Inflammatory macrophage treated with lipopolysaccharide for 4 hours (primary cell): ENCODE measurements around the gene CFAP251.

Experiments
- DNase-seq: peaks from one replicate; pipeline ENCODE4 v3.0.0-alpha.2; 2020

Gene CFAP251

DNA sequence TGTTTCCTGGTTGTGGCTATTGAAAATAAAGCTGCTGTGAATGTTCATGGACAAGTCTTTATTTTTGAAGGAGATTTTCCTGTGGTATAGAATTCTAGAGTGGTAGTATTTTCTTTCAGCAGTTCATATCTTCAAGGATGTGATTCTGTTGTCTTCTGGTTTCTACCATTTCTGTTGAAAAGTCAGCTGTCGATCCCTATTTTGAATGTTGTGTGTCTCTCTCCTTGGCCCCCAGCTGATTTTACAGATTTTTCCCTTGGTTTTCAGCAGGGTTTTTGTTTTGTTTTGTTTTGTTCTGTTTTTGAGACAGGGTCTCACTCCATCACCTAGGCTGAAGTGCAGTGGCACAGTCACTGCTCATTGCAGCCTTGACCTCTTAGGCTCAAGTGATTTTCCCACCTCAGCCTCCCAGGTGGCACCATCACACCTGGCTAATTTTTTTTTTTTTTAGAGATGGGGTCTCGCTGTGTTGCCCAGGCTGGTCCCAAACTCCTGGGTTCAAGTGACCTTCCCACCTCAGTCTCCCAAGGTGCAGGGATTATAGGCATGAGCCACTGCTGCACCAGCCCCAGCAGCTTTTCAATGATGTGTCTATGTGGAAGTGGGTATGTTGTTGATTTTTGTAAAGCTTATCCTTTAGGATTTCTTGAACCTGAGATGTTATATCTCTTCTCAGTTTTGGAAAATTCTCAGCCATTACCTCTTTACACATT lies 28.1 kb downstream of the CFAP251 start:
- no peak for DNase-seq

DNA sequence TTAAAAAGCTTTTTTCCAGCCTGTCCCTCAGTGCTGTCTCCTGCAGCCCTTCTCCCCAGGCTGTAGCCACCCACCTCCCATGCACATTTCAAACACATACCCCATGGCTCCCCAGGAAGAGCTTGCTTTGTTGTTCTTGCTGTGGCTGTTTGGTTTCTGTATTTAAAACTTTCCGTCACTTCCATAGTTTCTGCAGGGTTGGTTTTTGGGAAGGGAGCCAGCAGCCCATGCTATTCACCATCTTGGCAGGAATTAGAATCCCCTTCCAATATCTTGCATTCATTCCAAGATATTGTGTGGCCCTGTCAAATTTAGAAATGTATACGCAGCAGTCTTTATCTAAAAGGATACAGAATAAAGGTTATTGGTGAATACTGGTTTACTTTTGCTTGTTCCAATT lies 29.6 kb downstream of the CFAP251 start:
- no peak for DNase-seq

DNA sequence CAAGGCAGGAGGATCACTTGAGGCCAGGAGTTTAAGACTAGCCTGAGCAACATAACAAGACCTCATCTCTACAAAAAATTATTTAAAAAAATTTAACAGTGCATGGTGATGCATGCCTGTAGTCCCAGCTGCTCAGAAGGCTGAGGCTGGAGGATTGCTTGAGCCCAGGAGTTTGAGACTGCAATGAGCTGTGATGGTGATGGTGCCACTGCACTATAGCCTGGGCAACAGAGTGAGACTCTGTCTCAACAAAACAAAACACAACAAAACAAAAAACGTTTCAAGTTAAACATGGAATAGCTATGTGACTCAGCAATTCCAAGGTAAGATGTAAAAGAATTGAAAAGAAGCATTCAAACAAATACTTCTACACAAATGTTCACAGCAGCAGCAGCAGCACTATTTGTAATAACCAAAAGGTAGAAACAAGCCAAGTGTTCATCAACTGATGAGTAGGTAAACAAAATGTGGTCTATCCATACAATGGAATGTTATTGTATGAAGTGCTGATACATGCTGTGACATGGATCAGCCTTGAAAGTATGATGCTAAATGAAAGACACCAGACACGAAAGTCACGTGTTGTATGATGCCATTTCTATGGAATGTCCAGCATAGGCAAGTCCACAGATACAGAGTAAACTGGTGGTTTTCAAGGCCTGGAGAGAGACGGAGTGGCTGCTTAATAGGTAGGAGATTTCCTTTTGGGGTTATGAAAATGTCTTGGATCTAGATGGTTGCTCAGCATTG lies 31.4 kb downstream of the CFAP251 start:
- DNase-seq: no peak

DNA sequence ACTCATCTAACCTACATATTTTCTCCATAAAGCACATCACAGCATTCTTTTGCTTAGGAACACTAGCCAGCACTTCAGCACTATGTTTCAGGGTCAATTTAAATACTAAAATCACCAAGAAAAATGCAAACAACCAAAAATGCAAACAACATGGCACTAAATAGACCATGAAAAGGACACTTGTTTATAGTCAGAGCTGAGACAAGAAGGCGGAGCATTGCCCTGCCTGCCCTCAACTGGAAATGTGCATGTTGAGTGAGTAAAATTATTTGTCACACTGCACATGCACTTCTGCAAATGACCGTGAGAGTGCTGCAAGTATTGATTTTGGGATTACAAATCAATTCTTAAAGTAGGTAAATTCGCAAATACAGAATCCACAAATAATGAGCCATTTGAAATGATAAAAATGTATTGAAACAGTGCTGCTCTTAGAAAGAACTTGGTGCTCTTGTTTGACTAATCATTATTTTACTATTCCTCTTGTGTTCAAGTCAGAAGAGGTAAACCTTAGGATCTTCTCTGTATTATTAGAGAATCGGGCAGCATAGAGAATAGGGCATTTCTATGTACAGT lies 34.8 kb downstream of the CFAP251 start:
- DNase-seq: no peak

DNA sequence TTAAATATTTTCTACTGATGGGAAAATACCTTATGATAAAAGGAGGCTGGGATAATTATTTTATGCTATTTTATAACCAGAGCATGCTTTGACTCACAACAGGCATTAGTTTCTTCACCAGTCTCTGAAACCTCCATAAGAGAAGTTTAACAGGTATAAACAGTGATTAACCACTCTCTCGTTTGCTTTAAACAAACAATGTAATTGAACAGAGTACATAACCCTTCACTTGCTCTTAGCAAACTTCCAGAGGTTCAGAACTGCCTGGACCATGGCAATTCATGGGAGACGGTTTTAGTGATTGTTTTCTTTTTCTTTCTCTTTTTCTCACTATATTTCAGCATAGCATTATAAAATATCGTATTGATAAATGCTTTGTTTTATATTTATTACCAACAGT lies 35.3 kb downstream of the CFAP251 start:
- no peak for DNase-seq

DNA sequence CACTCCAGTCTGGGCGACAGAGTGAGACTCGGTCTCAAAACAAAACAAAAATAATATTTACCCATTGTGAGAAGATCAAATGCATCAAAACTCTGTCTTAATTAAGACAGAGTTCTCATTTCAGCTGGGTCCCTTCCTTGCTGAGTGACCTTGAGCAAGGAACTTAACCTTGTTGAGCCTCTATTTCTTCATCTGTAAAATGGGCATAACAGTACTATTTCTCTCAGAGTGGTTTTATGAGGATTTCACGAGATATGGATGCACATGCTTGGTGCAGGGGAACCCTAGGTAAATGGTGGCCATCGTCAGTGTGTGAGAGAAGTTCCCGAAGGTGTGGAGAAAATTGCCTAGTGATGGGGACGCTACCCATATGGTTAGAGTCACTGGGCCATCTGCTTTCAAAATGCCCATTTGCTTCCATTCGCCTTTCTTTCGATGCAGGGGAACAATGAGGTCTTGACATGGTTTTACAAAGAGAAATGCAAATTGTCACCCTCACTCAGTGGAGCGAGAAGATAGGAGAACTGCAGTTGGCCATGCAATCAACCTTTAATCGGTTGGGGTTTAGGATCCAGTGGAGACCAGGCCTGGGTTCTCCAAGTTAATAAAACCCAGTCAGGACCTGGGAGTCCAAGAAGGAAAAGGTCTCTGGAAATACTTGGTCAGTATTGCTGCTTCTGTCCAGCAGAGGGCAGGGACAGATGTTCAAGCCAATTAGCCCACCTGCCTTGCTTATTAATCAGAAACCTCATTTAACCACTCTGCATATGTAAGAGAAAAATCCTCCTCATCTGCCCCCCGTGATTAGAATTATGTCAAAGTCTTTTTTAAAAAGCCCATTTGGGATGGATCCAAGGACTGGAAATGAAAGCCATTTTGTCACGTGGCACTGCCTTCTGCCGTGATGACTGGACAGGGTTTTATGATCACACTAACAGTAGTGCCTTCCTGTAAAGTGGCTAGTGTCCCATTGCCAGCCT lies 37.2 kb downstream of the CFAP251 start:
- peak; percentile 9 for DNase-seq

DNA sequence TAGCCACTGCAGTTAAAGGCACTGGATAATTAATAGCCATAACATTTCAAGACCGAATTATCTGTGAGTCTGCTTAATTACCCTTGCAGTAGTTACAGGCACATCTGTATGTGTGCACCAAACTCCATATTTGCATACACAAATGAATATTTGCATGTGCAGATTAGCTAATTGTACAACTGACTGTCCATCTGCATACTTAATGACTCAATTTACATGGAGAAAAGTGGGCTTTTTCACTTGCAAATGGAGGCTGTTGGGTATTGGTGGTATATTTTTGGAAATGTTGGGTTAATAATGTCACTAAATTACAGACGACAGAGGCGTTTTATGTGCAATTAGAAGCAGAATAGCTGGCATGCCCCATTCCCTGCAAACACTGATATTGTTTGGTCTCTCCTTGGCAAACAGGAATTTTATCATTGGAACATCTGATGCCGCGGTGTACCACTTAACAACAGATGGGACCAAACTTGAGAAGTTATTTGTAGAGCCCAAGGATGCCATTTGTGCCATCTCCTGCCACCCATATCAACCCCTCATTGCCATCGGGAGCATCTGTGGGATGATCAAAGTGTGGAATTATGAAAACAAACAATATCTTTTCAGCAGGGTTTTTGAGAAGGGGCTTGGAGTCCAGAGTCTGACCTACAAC lies 39.6 kb downstream of the CFAP251 start:
- DNase-seq: no peak

DNA sequence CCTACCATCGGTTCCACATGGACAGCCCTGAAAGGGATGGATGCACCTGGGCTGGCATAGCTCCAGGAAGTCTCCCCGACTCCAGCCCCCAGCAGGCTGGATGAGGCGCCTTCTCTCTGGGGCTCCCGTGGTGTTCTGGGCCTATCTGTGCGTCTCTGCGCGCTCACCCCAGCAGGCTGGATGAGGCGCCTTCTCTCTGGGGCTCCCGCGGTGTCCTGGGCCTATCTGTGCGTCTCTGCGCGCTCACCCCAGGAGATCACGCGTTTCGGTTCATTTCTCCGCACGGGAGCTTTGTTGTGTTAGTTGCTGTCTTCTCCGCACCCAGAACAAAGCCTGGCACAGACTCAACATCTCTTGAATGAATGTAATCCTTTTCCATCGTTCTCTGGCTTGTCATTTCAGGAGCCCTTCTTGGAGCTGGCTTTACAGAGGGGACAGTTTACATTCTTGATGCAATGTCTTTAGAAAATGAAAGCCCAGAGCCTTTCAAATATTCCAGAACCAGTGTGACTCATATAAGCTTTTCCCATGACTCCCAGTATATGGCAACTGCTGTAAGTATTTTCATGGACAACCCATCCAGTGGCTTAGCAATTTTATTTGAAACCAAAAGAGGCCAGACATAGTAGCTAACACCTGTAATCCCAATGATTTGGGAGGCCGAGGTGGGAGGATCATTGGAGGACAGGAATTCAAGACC lies 40.3 kb downstream of the CFAP251 start:
- no peak for DNase-seq

DNA sequence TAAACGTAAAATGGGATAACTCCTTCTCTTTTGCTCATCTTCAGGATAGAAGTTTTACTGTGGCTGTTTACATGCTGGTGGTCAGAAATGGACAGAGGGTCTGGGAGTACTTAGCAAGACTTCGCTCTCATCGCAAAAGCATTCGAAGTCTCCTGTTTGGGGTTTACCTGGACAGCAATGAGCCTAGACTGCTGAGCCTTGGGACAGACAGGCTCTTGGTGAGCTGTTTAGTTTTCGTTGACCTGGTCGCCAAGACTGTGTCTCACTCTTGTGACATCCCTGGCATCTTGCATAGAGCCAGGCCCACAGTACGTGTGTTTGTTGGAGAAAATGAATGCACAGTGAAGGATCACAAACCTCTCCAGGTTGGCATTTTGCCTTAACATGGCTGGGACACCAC lies 42.1 kb downstream of the CFAP251 start:
- no peak for DNase-seq

DNA sequence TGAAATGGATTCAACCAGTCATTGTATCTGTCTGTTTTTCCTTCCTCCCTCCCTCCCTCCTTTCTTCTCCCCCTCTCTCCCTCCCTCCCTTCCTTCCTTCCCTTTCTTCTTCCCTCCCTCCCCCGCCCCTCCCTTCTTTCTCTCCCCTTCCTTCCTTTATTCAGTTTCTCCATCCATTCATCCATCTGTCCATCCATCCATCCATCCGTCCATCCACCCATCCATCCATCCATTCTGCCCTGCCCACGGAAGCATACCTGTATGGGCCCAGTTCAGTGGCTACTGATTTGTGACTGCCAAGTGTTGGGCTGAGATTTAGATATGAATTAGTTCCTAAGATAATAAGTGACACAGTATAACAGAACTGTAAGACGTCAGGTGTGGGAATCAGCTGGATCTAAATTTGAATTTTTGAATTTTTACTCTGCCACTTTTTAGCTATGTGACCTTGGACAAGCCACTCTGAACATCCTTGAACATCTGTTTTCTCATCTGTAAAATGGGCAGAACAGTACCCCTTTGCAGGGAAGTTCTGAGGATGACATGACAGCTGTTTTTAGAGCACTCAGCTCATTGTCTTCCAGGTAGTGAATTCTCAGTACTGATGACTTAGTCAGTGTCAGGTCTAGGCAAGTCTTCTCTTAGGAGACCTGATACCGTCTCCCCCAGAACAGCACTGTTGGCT lies 42.9 kb downstream of the CFAP251 start:
- DNase-seq: no peak

DNA sequence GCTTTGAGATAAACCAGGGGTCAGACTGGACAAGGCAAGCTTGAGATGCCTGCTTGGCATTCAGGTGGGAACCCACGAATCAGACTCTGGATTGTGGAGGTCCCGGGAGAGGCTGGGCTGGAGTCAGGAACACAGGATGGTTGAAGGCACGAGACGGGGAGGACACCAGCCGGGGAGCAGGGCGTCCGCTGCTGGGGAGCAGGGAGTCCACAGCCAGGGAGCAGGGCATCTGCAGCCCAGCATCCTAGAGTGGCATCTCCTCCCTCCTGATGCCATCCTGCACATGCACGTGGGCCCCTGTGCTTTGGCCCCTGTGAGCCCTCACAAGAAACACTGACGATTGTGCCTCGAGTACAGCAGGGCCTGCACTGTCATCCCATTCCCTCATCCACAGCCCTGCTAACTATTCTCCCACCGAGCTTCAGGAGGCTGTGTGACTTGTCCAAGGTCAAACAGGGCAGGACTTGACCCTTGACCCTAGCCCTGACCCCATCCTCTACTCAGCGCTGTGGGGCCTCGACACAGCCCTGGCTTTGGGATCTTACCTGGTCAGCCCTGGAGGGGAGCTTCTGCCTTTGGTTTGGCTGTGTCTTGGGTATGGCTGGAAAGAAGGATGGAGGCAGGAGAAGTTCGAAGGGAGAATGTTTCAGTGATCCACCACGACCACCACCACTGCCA lies 45.1 kb downstream of the CFAP251 start:
- no peak for DNase-seq

DNA sequence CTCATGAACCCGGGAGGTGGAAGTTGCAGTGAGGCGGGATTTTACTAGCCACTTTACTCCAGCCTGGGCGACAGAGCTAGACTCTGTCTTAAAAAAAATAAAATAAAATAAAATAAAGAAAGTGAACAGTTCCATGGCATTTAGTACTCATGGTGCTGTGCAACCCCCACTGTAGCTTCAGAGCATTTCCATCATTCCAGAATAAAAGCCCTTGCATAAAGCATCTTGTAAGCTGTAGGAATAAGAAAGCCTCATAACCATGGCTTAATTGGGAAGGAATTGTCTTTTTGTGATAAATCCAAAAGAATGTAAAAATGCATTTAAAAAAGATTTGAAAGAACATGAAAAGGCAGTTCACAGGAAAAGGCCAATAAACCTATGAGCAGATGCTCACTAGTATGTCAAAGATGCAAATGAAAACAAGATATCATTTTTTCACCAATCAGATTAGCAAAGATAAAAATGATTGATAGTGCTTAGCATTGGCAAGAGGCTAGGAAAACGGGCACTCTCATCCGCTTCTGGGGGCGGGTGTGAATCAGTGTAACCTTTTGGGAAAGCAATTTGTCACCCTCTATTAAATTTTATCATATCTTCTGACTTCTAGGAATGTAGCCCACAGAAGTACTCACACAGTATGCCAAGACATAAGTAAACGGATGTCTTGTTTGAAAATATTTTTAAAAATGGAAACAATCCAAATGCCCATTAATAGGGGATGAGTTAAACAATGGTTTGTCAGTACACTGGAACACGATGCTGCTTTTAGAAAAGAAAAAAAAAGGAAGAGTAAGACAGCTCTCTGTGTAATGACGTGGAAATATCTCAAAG lies 46.6 kb downstream of the CFAP251 start:
- no peak for DNase-seq

DNA sequence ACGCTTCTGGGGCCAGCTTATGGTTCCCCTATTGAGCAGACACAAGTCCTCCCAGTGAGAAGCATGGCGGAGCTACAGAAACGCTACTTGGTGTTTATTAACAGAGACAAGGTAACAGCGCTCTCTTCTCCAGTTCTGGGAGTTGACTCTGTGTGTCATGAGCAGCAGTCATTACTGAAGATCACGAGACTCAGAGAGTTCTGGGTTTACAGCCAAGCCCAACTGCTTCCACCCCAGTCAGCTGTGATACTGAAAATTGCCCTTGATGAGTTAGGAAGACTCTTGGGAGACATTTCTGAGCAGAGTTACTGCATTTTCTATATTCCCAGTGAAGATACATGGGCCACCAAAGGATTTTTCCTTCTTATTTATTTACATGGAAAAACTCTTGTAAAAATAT lies 48.6 kb downstream of the CFAP251 start:
- DNase-seq: no peak

DNA sequence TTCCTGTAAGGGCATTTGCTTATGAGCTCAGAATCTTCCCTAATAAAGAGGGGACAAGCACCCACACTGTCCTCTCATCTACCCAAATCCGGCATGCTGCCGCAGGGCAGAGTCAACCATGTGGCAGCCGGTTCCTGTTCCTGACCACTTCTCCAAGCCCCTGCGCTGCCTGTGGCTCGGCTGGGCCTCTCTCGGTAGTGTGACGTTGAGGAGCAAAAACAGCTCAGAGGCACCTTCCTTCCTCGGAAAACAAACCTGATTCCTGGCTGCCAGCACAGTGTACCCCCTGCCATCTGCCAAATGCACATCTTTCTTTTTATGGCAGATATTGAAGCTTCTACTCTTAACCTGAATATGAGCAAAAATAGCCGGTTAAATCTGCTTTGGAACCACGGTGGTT lies 50.5 kb downstream of the CFAP251 start:
- DNase-seq: peak; percentile 63

DNA sequence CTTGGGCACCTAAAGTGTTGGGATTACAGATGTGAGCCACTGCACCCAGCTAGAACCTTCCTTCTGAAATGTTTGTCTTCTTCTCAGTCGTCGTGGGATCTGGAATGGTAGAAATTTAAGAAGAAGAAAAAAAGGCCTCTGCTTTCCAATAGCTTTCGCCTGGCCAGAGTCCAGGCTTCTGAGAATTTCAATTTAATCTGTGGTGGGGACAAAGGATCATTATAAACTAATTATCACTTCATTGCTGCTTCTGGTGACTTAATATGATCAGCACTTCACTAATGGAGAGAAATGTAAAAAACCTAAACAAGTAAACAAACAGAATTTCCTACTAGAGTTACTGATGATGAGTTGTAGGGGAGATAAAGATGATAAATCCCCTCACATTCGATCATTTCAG lies 51.3 kb downstream of the CFAP251 start:
- no peak for DNase-seq

DNA sequence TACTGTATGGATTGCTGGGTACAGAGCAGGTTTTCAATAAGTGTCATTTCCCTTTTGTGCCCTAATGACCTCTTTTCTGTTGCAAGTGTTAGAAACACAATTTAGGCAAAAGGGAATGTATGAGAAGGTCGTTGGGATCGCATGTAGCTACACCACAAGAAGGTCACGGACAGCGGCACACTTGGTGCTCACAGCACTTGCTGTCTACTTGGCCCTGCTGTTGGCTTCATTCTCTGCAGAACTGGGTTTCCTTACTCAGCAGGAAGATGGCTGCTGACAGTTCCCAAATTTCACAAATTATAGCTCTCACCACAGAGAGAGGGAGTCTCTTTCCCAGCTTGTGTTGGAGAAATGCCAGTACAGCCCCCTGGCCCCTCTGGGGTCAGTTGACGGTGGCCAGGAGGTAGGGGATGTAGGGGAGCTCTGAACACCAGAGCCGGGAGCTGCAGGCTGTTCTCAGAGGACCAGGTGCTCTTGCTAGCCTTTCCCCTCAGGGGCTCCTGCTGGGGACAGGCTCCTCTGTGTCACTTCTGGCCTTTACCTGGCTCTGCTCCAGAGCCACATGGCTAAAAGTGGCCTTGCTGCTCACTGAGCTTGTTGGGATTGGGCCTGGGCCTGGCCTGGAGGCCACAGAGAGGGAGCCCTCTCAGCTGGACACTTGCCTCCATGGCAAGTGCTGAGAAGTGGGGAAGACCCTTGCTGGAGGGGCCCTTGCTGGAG lies 52.3 kb downstream of the CFAP251 start:
- no peak for DNase-seq

DNA sequence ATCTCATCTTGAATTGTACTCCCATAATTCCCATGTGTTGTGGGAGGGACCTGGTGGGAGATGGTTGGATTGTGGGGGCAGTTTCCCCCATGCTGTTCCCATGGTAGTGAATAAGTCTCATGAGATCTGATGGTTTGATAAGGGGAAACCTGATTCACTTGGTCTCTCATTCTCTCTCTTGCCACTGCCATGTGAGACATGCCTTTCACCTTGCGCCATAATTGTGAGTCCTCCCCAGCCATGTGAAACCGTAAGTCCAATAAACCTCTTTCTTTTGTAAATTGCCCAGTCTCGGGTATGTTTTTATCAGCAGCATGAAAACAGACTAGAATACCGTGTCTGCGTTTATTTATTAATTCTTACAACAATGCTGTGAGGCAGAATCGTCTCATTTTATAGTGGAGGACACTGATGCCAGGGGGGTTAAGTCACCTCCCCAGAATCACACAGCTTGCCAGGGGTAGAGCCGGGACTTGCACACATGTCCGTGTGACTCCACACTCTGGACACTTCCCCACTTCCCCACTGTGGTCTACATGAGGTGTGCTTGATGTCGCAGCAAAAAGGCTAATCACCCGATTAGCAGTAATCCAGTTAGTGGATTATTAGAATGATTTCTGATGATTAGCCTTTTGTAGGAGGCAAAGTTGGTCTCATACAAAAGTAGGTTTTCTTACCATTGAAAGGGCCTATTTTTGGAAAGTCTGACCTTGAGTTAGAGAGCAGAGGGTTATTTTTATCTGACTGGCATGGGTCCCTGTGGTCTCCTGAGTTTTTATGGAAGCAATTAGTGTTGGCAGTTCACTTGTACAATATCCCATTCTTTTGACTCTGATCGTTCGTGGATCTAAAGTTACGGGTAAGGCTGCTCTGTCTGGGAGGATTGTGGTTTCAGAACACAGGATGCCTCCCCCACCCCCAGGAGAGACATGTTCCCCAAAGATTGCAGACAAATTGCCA lies 55.9 kb downstream of the CFAP251 start:
- DNase-seq: no peak

DNA sequence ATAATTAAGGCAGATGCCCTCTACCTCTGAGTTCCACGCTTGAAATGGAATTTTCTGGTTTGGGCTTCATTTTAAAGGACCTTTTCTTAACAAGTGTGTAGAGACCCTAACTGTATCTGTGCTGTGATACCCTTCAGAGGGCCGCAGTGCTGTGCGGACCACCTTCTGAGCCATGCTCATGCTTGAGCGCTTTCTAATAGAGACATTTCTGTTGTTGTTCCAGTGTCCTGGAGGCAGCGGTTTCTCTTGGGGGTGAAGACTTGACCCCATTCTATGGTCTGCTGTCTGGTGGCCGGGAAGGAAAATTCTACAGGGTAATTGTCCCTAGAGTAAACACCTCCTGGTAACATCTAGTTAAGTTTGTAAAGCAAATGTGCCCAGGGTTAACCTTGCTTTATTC lies 56.6 kb downstream of the CFAP251 start:
- no peak for DNase-seq
